Measurements from ENCODE around the gene SLC22A31. TPM values are rescaled to one million over a fixed set of nuclear protein-coding genes. Genes with fewer than 3 reads are reported as not detected.

The SLC22A31 gene
- total and polyA plus RNA-seq, 9 of the 15 experiments (the other 6 are each of a cell fraction or from before 2014, with no cell fraction given): 0.29 to 2.2 (median 0.47) TPM; not detected in 3

DNA sequence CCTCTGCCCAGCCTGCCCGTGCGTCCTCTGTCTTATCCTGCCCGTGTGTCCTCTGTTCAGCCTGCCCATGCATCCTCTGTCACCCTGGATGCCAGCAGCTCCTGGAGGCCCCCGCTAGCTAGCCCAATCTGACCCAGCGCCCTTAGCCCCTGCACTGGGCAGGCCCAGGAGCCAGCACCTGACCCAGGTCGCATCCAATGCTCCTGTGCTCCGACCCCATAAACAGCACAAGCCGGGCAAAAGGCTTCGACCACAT is 15.7 kb downstream of the SLC22A31 start:
- no TSS peak for BruUV-seq (replicated peaks)
- FAIRE-seq (no peak), DNase-seq (ENCODE audit: extremely low read depth in 1 of 4, low spot score in 3 of 4) (no peak), ATAC-seq (no peak)
- TF ChIP-seq HLTF (IDR thresholded peaks at IDR 0.05): no peak
- TF ChIP-seq NR4A1 (CRISPR knock-in tag; IDR thresholded peaks at IDR 0.05): no peak
- no peak for TF ChIP-seq NR4A1 (tag; IDR thresholded peaks at IDR 0.05)
- TF ChIP-seq RB1 (IDR thresholded peaks at IDR 0.05; ENCODE audit: low read depth): no peak
- TF ChIP-seq, protein P1, sequence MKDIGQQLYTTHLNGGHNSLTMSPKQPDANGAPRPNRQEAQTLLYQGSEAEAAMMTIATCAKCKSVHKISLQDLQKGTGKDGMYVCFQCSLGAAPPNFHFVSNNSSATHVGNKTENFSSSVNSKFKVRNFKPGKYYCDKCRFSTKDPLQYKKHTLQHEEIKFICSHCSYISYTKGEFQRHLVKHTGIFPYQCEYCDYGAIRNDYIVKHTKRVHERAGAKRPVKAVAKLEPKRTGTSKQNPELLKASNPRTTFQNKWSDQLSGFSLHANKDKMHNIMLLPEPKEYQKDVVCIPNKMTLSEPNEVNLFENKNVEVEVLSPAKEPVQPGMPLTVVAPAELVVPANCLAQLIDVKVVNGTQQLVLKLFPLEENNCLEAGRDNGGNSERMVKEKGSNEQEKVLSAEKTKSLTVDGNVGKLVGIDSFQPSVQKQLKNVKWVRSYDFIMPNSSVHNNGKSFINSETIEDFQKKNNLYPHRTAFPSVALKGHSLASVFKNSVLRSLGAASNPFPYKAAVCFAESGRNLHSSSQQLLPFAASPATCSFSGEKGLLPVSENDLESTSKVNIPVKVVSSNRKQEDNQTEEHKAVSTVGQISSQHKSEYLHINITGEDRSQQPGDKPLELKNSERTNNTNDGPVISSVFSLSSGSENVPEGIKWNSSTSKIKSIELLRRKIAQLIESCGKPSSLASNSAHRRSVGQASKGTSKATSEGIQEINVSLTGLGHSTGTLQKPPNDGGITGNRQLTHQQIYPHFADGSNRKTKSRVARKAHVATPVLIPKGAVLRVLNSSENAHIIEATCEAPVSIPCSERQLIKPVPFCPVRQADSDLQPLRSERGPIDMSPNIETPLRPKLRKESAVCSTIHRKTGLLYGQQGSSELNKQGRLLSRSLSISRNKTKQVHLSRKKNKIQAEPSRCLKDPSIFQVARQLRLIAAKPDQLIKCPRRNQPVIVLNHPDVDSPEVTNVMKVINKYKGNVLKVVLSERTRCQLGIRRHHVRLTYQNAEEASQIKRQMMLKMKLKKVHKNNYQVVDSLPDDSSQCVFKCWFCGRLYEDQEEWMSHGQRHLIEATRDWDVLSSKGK (CRISPR knock-in tag; IDR thresholded peaks at IDR 0.05): no peak
- TF ChIP-seq, protein P2, sequence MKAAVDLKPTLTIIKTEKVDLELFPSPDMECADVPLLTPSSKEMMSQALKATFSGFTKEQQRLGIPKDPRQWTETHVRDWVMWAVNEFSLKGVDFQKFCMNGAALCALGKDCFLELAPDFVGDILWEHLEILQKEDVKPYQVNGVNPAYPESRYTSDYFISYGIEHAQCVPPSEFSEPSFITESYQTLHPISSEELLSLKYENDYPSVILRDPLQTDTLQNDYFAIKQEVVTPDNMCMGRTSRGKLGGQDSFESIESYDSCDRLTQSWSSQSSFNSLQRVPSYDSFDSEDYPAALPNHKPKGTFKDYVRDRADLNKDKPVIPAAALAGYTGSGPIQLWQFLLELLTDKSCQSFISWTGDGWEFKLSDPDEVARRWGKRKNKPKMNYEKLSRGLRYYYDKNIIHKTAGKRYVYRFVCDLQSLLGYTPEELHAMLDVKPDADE (conservative IDR thresholded peaks at IDR 0.05; ENCODE audit: control insufficient read depth, low read depth, low read length): 0 out of 2 replicates have a peak, but pooled peaks have one; percentile 1
- no peak for TF ChIP-seq MIER1 (IDR thresholded peaks at IDR 0.05; ENCODE audit: low read depth)
- TF ChIP-seq RBM25 (IDR thresholded peaks at IDR 0.05; ENCODE audit: low read depth, low read length, severe bottlenecking): no peak
- TF ChIP-seq ZBTB7A (IDR thresholded peaks at IDR 0.05; ENCODE audit: borderline replicate concordance, control insufficient read depth, low read depth, low read length): peak; percentile 17; the same call in 1 of the 2 replicates
- CTCF ChIA-PET (ENCODE audit: low intra/inter-chr PET ratio): no interaction called here
- Histone ChIP-seq H3K27me3 (ENCODE audit: control insufficient read depth in 2 of 2, insufficient read depth in 2 of 2, low read length in 2 of 2) (peaks cover 0 to 20% of the 10 kb centered on the region in 2 experiments; a peak in 2 of 5 replicates), H2AFZ (ENCODE audit: low read depth, low read length) (no peak overlapping the region), H3K9me3 (replicated peaks; ENCODE audit: control insufficient read depth, insufficient read depth, low read depth, low read length) (no peaks in the 10 kb centered on the region), H3K4me2 (ENCODE audit: insufficient read depth, low read length) (no peak overlapping the region), H3K4me1 (replicated peaks in 1 of 2; ENCODE audit: control insufficient read depth in 2 of 2, insufficient read depth in 2 of 2, low read length in 2 of 2) (peaks cover 0 to 47% of the 10 kb centered on the region in 2 experiments; a peak in 3 of 5 replicates), H3K79me2 (ENCODE audit: control insufficient read depth, insufficient read depth, low read length) (no peaks in the 10 kb centered on the region), H3K4me3 (no peak overlapping the region), H4K20me1 (replicated peaks; ENCODE audit: control insufficient read depth, insufficient read depth, low read length) (no peaks in the 10 kb centered on the region; the same call in 1 of the 2 replicates), H3K27ac (ENCODE audit: extremely low read depth, low read depth, low read length) (no peak overlapping the region), H3K9ac (ENCODE audit: insufficient read depth in 1 of 2, low read depth in 2 of 2, low read length in 2 of 2) (peak overlapping the region in 1 of 2 experiments; percentile 35; a peak in 1 of 4 replicates), H3K9me1 (ENCODE audit: control insufficient read depth, insufficient read depth, low read length) (peaks cover 3% of the 10 kb centered on the region), H3K36me3 (ENCODE audit: control insufficient read depth, insufficient read depth, low read length) (no peaks in the 10 kb centered on the region)
- POLR2A ChIA-PET: no interaction called here
- in situ Hi-C loops (cut with MboI) (no loop called here), intact Hi-C loops (cut with micrococcal nuclease) (no loop called here)
- WGBS (ENCODE audit: insufficient coverage, low coverage, missing lambda C conversion rate): 47% methylated on average over 9 of the region's 9 CpGs
